ENCODE results near the gene QSER1.
A peak's percentile ranks its signal among the peaks of the same experiment; 100 is the strongest.
"Not testable (repeated sequence)": the region's sequence is repeated elsewhere in the genome, so short reads cannot be mapped to it uniquely, and the experiment has no call there.

Gene QSER1

GRCh38 chr11:32892355-32893092, at the start of gene QSER1:
Gene QSER1, plus strand, starts transcription at chr11:32892811. Its CDS starts 315 bp downstream, at chr11:32893126.
- DNase-seq, result peak; percentile 87

- no peak for DNase-seq
Measured at GRCh38 chr11:32843544-32843943, 49.1 kb upstream of the QSER1 start.

- no peak for DNase-seq
Measured at GRCh38 chr11:32847511-32847910, 45.1 kb upstream of the QSER1 start.

- no peak for DNase-seq
Measured at GRCh38 chr11:32849761-32850160, 42.9 kb upstream of the QSER1 start.

GRCh38 chr11:32851251-32851650, 41.4 kb upstream of the QSER1 start:
- DNase-seq, result no peak

GRCh38 chr11:32852207-32852606, 40.4 kb upstream of the QSER1 start:
- peak; percentile 7 for DNase-seq

- DNase-seq, result no peak
Measured at GRCh38 chr11:32855601-32856000, 37.0 kb upstream of the QSER1 start.

GRCh38 chr11:32858731-32859130, 33.9 kb upstream of the QSER1 start:
- DNase-seq, result no peak

GRCh38 chr11:32861850-32862577, 30.6 kb upstream of the QSER1 start:
- no peak for DNase-seq

- no peak for DNase-seq
Measured at GRCh38 chr11:32864555-32864954, 28.1 kb upstream of the QSER1 start.

- not testable (repeated sequence) for DNase-seq
Measured at GRCh38 chr11:32868752-32869151, 23.9 kb upstream of the QSER1 start.

- DNase-seq, result peak; percentile 17
Measured at GRCh38 chr11:32870676-32871075, 21.9 kb upstream of the QSER1 start.

GRCh38 chr11:32874132-32874531, 18.5 kb upstream of the QSER1 start:
- no peak for DNase-seq

GRCh38 chr11:32881286-32881685, 11.3 kb upstream of the QSER1 start:
- DNase-seq, result no peak

GRCh38 chr11:32883421-32883820, 9.2 kb upstream of the QSER1 start:
- DNase-seq, result no peak

GRCh38 chr11:32884023-32884422, 8.6 kb upstream of the QSER1 start:
- no peak for DNase-seq

- DNase-seq, result peak; percentile 66
Measured at GRCh38 chr11:32884770-32885384, 7.7 kb upstream of the QSER1 start.

GRCh38 chr11:32885556-32885955, 7.1 kb upstream of the QSER1 start:
- no peak for DNase-seq

GRCh38 chr11:32886180-32886579, 6.4 kb upstream of the QSER1 start:
- no peak for DNase-seq

GRCh38 chr11:32887707-32888383, 4.8 kb upstream of the QSER1 start:
- not testable (repeated sequence) for DNase-seq

- not testable (repeated sequence) for DNase-seq
Measured at GRCh38 chr11:32888384-32888710, 4.3 kb upstream of the QSER1 start.

GRCh38 chr11:32888805-32889204, 3.8 kb upstream of the QSER1 start:
- no peak for DNase-seq

GRCh38 chr11:32890843-32891656, 1.6 kb upstream of the QSER1 start:
- no peak for DNase-seq

All from OCI-M1 (cell line).